Measurements from ENCODE around the gene EEF1E1.
"Not testable (repeated sequence)": the region's sequence is repeated elsewhere in the genome, so short reads cannot be mapped to it uniquely, and the experiment has no call there.

The EEF1E1 gene

GRCh38 chr6:8063761-8064637, 38.3 kb downstream of the EEF1E1 start, which contains the start of gene BLOC1S5:
Gene BLOC1S5, minus strand, starts transcription at chr6:8064389. Its CDS starts 13 bp downstream, at chr6:8064376.
- peak; percentile 99 for DNase-seq (ENCODE audit: low read depth)

- DNase-seq (ENCODE audit: low read depth): no peak
Observed at GRCh38 chr6:8061736-8062135, 40.6 kb downstream of the EEF1E1 start.

DNA sequence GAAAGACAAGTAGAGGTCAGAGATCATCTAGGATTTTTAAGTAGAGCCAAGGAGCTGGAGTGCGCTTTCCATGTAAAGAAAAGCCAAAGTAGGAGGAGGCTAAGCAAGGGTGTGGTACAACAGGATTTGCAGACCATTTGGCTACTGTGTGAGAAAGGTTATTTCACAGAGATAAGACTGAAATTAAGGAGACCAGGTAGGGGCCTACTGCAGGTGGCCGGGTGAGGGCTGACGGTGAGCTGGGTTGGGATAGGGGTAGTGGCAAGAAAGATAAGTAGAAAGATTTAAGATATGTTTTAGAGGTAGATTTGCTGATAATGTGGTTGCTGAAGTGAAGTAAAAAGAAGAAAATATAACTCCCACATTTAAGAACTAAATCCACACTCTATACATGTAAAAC, 42.0 kb downstream of the EEF1E1 start:
- no peak for DNase-seq (ENCODE audit: low read depth)

DNA sequence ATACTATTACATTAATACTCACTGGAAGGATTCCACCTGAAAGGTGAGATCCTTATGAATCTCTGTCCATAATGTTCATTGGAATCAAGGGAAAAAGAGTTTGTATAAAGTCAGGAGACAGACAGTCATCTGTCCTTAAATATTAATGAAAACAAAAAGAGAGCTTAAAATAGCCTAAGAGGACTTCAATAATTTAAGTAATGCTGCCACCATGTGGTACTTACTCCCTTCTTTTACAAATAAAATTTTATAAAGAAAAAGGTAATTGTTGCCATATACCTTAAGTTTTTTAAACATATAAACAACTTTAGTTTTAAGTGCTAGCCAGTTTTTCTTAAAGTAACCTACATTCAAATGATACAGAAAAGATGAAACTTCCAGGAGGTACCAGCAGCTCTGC, 43.2 kb downstream of the EEF1E1 start:
- DNase-seq (ENCODE audit: low read depth): no peak

DNA sequence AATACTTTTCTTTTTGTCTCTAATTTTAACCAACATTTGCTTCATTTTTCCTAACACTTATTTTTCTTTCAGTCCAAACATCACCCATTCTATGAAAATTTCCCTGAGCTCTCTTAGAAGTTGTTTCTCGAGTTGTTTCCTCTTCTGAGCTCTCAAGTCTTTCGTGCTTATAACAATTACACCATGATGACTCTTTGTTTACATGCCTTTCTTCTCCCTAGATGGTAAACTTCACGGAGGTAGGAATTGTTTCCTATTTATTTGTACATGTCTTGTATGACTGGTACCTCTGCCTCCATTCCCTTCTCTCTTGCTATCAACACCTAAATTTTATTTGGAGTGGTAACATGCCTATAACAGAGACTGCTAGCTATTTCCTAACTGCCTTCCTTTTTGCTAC, 44.6 kb downstream of the EEF1E1 start:
- no peak for DNase-seq (ENCODE audit: low read depth)

GRCh38 chr6:8057263-8057662, 45.1 kb downstream of the EEF1E1 start:
- DNase-seq (ENCODE audit: low read depth): no peak

- DNase-seq (ENCODE audit: low read depth): no peak
Observed at GRCh38 chr6:8054276-8054675, 48.1 kb downstream of the EEF1E1 start.

DNA sequence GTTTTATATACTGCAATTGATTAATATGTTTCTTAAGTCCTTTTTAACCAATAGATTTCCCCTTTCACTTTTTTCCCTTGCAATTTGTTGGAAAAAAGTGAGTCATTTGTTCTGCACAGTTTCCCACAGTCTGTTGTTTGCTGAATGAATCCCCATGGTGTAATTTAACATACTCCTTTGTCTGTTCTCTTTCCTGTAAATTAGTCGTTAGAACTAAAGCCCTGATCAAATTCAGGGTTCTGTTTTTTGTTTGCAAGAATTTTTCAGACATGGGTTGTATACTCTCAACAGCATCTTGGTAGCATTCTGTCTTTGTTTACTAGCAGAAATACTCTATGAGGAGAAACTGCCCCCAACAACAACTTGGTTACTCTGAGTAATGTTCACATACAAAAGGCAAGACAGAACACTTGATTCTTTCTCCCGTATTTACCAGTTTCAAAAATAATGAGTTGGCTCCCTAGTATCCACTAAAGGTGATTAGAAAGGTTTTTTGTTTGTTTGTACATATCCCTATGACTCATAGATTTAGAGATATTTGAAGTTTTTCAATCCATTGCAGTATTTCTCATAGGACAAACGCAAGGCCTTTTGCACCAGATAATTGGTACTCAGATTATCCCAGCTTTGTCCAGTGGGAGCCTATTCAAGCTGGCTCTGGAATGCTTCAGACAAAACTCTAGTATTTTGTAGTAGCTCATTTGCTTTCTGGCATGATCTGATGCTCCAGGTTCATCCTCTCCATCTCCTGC, 54.6 kb downstream of the EEF1E1 start:
- no peak for DNase-seq (ENCODE audit: low read depth)

DNA sequence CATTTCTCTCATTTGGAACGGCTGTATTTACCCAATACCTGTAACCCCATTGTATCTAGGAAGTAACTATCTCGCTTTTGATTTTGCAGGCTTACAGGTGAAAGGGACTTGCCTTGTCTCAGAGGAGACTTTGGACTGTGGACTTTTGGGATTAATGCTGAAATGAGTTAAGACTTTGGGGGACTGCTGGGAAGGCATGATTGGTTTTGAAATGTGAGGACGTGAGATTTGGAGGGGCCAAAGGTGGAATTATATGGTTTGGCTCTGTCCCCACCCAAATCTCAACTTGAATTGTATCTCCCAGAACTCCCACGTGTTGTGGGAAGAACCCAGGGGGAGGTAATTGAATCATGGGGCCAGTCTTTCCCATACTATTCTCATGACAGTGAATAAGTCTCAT, 56.6 kb downstream of the EEF1E1 start:
- not testable (repeated sequence) for DNase-seq (ENCODE audit: low read depth)

DNA sequence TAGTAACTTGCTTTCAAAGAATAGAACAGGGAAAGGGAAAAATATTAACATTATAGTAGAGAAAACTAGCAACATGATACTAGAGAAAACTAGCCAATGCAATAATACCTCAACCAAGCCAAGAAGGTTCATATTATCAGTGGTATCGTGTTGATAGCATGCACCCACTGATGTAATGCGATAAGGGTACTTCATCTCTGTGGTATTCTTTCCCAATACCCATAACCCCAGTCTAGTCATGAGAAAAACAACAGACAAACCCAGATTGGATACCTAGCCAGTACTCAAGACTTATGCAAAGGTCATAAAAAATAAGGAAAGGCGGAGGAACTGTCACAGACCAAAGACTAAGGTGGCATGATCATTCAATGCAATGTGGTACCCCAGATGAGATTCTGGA, 59.1 kb downstream of the EEF1E1 start:
- no peak for DNase-seq (ENCODE audit: low read depth)

- DNase-seq (ENCODE audit: low read depth): no peak
Observed at GRCh38 chr6:8041913-8042583, 60.3 kb downstream of the EEF1E1 start.

DNA sequence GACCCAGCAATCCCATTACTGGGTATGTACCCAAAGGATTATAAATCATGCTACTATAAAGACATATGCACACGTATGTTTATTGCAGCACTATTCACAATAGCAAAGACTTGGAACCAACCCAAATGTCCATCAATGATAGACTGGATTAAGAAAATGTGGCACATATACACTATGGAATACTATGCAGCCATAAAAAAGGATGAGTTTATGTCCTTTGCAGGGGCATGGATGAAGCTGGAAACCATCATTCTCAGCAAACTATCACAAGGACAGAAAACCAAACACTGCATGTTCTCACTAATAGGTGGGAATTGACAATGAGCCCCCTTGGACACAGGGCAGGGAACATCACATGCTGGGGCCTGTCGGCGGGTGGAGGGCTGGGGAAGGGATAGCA, 68.2 kb downstream of the EEF1E1 start:
- DNase-seq (ENCODE audit: low read depth): not testable (repeated sequence)

- no peak for DNase-seq (ENCODE audit: low read depth)
Observed at GRCh38 chr6:8030920-8031319, 71.4 kb downstream of the EEF1E1 start.

All from stimulated activated CD8-positive, alpha-beta memory T cell treated with anti-CD3 and anti-CD28 coated beads, Interleukin-7, amount 100 ng/mL, for 24 hours (primary cell).